ENCODE data around the gene SPATA31E1. TPM values are rescaled to one million over a fixed set of nuclear protein-coding genes. Genes with fewer than 3 reads are reported as not detected.

Gene SPATA31E1
- total RNA-seq, 1 donor from 2014 or later, result 0.71 TPM

GRCh38 chr9:87880116-87880515 is 2.6 kb upstream of the SPATA31E1 start:
- peaks cover 10% of the 10 kb centered on the region for H3K36me3 Mint-ChIP-seq (ENCODE audit: unreplicated experiment)
- no peak for DNase-seq
- H3K27ac Mint-ChIP-seq (ENCODE audit: unreplicated experiment), result no peak overlapping the region
- H3K27me3 Mint-ChIP-seq (ENCODE audit: unreplicated experiment), result peaks cover 6% of the 10 kb centered on the region
- H3K4me1 Mint-ChIP-seq (ENCODE audit: low read depth, unreplicated experiment), result peaks cover 7% of the 10 kb centered on the region
- peaks cover 9% of the 10 kb centered on the region for H3K9me3 Mint-ChIP-seq (ENCODE audit: unreplicated experiment)
- no peak for TF ChIP-seq CTCF (IDR thresholded peaks at IDR 0.05; ENCODE audit: partially characterized antibody, unreplicated experiment)
- H3K4me3 Mint-ChIP-seq (ENCODE audit: unreplicated experiment), result no peak overlapping the region

DNA sequence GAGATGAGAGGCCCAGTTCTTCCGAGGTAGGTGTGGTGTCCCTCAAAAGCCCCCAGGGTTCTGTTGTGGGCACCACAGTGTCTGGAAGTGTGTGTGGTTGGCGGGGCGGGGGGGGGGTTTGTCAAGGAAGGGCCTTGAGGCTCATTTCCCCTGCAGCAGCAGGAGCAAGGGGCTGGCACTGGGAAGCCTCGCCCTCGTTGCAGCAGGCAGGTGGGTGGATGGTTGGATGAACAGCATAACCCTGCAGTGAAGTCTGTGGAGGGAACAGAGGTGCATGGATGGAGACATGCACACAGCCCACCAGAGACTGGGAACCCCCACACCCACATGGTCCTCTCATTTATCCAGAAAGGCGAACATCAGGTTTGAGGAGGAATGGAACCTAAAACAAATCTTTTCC is 2.0 kb upstream of the SPATA31E1 start:
- Mint-ChIP-seq H3K27ac (ENCODE audit: unreplicated experiment) (no peak overlapping the region), H3K36me3 (ENCODE audit: unreplicated experiment) (peaks cover 10% of the 10 kb centered on the region), H3K4me1 (ENCODE audit: low read depth, unreplicated experiment) (peaks cover 7% of the 10 kb centered on the region), H3K4me3 (ENCODE audit: unreplicated experiment) (no peak overlapping the region), H3K9me3 (ENCODE audit: unreplicated experiment) (peaks cover 10% of the 10 kb centered on the region), H3K27me3 (ENCODE audit: unreplicated experiment) (peaks cover 6% of the 10 kb centered on the region)
- no peak for DNase-seq
- no peak for TF ChIP-seq CTCF (IDR thresholded peaks at IDR 0.05; ENCODE audit: partially characterized antibody, unreplicated experiment)

DNA sequence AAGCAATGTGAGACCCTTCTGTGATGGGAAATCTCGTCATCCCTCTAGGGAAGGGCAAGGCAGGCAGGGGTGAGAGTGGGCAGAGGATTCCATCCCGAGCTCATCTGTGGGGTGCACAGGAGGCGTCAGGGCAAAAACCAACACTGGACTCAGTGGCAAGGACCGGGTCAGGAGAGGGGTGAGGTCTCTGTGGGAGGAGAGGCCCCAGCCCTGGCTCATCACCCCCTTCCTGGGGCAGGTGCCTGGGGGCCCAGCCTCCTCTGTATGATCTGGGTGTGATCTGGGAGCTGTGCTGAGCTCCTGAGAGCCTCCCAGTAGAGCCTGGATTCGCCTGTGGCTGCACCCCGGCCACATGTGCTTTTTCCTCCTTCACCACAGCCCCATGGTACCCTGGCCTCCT is 597 bp downstream of the SPATA31E1 start:
- Mint-ChIP-seq H3K4me3 (ENCODE audit: unreplicated experiment) (peak overlapping the region; percentile 67), H3K9me3 (ENCODE audit: unreplicated experiment) (peaks cover 9% of the 10 kb centered on the region), H3K27me3 (ENCODE audit: unreplicated experiment) (peaks cover 6% of the 10 kb centered on the region), H3K36me3 (ENCODE audit: unreplicated experiment) (peaks cover 6% of the 10 kb centered on the region), H3K4me1 (ENCODE audit: low read depth, unreplicated experiment) (peaks cover 7% of the 10 kb centered on the region), H3K27ac (ENCODE audit: unreplicated experiment) (peak overlapping the region; percentile 93)
- TF ChIP-seq CTCF (IDR thresholded peaks at IDR 0.05; ENCODE audit: partially characterized antibody, unreplicated experiment), result no peak
- no peak for DNase-seq

- Mint-ChIP-seq H3K27me3 (ENCODE audit: unreplicated experiment) (peaks cover 6% of the 10 kb centered on the region), H3K9me3 (ENCODE audit: unreplicated experiment) (peaks cover 7% of the 10 kb centered on the region), H3K4me3 (ENCODE audit: unreplicated experiment) (no peak overlapping the region), H3K36me3 (ENCODE audit: unreplicated experiment) (no peaks in the 10 kb centered on the region), H3K27ac (ENCODE audit: unreplicated experiment) (peak overlapping the region; percentile 68), H3K4me1 (ENCODE audit: low read depth, unreplicated experiment) (peaks cover 7% of the 10 kb centered on the region)
- peak; percentile 25 for TF ChIP-seq CTCF (IDR thresholded peaks at IDR 0.05; ENCODE audit: partially characterized antibody, unreplicated experiment)
- peak; percentile 43 for DNase-seq
Observed at GRCh38 chr9:87883990-87884389, 1.3 kb downstream of the SPATA31E1 start.

DNA sequence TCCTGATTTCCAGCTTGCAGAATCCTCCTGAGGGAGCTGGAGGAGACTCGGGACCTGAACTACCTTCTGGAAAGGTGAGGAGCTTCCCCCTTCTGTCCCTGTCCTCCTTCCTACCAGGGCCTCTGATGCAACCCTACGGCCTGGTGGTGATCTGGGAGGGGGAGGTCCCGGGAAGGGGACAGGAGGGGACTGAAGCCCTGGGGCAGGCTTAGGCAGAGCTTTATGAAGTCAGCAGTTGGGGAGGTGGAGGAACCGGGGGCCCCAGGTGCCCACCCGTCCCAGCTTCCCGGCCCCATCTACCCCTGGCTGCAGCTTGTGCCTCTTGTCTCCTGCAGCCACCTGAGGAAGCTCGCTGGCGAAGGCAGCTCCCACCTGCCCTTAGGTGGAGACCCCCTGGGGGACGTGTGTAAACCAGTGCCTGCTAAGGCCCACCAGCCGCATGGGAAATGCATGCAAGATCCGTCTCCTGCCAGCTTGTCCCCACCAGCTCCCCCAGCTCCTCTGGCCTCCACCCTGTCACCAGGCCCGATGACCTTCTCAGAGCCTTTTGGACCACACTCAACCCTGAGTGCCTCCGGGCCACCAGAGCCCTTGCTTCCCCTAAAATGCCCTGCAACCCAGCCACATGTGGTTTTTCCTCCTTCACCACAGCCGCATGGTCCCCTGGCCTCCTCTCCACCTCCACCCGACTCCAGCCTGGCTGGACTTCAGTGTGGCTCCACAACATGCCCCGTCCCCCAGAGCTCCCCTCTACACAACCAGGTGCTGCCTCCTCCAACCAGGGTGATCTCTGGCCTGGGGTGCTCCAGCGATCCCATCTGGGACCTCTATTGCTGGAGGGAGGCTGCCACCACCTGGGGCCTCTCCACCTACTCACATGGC is 2.1 kb downstream of the SPATA31E1 start:
- Mint-ChIP-seq H3K4me1 (ENCODE audit: low read depth, unreplicated experiment) (peaks cover 7% of the 10 kb centered on the region), H3K9me3 (ENCODE audit: unreplicated experiment) (peaks cover 7% of the 10 kb centered on the region), H3K4me3 (ENCODE audit: unreplicated experiment) (peak overlapping the region; percentile 52), H3K27me3 (ENCODE audit: unreplicated experiment) (peaks cover 6% of the 10 kb centered on the region), H3K27ac (ENCODE audit: unreplicated experiment) (peak overlapping the region; percentile 48), H3K36me3 (ENCODE audit: unreplicated experiment) (no peaks in the 10 kb centered on the region)
- TF ChIP-seq CTCF (IDR thresholded peaks at IDR 0.05; ENCODE audit: partially characterized antibody, unreplicated experiment), result no peak
- DNase-seq, result no peak
